ENCODE results near the gene TMEM123.
"Not testable (repeated sequence)": the region's sequence is repeated elsewhere in the genome, so short reads cannot be mapped to it uniquely, and the experiment has no call there.

TMEM123 gene

GRCh38 chr11:102384419-102385079, 68.0 kb downstream of the TMEM123 start:
- Histone ChIP-seq H3K4me1 (peaks cover 34% of the 10 kb centered on the region), H3K27me3 (no peaks in the 10 kb centered on the region), H3K36me3 (peaks cover 19% of the 10 kb centered on the region), H3K9me3 (no peaks in the 10 kb centered on the region), H3K4me3 (ENCODE audit: low read depth, low read length) (no peak overlapping the region)
- no peak for TF ChIP-seq CTCF (IDR thresholded peaks at IDR 0.05; ENCODE audit: low read depth, low read length)
- peak; percentile 75 for DNase-seq

DNA sequence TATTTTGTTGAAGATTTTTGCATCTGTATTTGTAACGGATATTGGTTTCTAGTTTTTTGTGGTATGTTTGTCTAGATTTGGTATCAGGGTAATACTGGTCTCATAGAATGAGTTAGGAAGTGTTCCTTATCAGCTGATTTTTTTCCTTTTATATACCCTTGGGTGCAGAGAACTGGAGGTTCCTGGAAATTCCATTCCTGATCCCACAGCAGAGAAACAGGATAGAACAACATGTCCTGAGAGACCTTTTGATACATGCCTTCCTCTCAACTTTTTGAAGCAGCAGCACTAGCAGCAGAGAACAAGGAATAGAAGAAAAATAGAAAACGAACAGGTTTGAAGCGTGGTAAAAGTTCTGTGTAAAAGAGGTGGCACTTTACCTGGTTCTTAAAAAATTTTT, 68.7 kb downstream of the TMEM123 start:
- Histone ChIP-seq H3K4me3 (ENCODE audit: low read depth, low read length) (no peak overlapping the region), H3K4me1 (peaks cover 35% of the 10 kb centered on the region), H3K27me3 (no peaks in the 10 kb centered on the region), H3K36me3 (peaks cover 24% of the 10 kb centered on the region), H3K9me3 (no peaks in the 10 kb centered on the region)
- no peak for TF ChIP-seq CTCF (IDR thresholded peaks at IDR 0.05; ENCODE audit: low read depth, low read length)
- DNase-seq = no peak

DNA sequence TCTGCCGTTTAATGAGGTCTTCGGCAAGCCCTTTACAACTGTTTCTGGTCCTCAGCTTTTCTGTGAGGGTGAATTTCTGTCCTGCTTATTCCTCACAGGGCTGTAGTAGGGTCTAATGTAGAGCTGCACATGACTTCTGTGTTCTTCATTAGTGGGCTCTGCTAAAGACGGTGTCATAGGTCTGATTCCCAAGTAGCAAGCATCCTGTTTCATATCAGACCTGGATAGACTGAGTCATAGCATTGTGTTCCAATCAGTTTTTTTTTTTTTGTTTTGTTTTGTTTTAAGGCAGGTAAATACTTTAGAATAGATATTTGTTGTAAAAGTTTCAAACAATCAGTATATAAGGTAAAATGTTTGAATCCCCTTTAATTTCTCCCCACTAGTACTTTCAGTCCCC, 70.2 kb downstream of the TMEM123 start:
- Histone ChIP-seq H3K4me1 (peaks cover 47% of the 10 kb centered on the region), H3K4me3 (ENCODE audit: low read depth, low read length) (no peak overlapping the region), H3K36me3 (peaks cover 21% of the 10 kb centered on the region), H3K9me3 (no peaks in the 10 kb centered on the region), H3K27me3 (no peaks in the 10 kb centered on the region)
- no peak for DNase-seq
- TF ChIP-seq CTCF (IDR thresholded peaks at IDR 0.05; ENCODE audit: low read depth, low read length) = no peak

DNA sequence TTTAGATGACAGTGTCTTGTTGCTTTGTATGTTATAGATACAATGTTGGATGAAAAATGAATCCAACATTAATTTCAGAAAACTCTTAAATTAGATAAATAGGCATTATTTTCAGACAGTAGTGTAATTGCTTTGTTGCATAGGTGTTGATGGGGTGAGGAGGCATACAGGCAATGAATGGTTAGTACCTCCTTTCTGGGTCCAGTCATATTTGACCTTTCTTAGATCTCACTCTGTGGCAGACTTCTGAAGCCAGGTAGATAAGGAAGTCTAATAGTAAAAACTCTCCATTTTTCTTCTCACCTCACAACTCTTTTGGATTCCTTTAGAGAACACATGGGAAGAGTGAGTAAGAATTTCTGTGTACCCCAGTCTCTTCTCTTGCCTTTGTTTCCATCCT, 73.7 kb downstream of the TMEM123 start:
- TF ChIP-seq CTCF (IDR thresholded peaks at IDR 0.05; ENCODE audit: low read depth, low read length) = no peak
- peaks cover 36% of the 10 kb centered on the region for H3K36me3 ChIP-seq
- no peaks in the 10 kb centered on the region for H3K27me3 ChIP-seq
- no peak for DNase-seq
- no peak overlapping the region for H3K4me3 ChIP-seq (ENCODE audit: low read depth, low read length)
- H3K4me1 ChIP-seq = peaks cover 16% of the 10 kb centered on the region
- no peaks in the 10 kb centered on the region; the same call in 1 of the 2 replicates for H3K9me3 ChIP-seq

GRCh38 chr11:102377891-102378290, 74.7 kb downstream of the TMEM123 start:
- no peak for DNase-seq
- Histone ChIP-seq H3K9me3 (no peaks in the 10 kb centered on the region; the same call in 1 of the 2 replicates), H3K4me1 (peaks cover 14% of the 10 kb centered on the region), H3K4me3 (ENCODE audit: low read depth, low read length) (no peak overlapping the region), H3K27me3 (no peaks in the 10 kb centered on the region), H3K36me3 (peaks cover 36% of the 10 kb centered on the region)
- TF ChIP-seq CTCF (IDR thresholded peaks at IDR 0.05; ENCODE audit: low read depth, low read length) = no peak

GRCh38 chr11:102375720-102376399, 76.7 kb downstream of the TMEM123 start:
- Histone ChIP-seq H3K9me3 (no peaks in the 10 kb centered on the region; the same call in 1 of the 2 replicates), H3K36me3 (peaks cover 29% of the 10 kb centered on the region), H3K4me1 (peaks cover 14% of the 10 kb centered on the region), H3K27me3 (no peaks in the 10 kb centered on the region), H3K4me3 (ENCODE audit: low read depth, low read length) (no peak overlapping the region)
- DNase-seq = no peak
- TF ChIP-seq CTCF (IDR thresholded peaks at IDR 0.05; ENCODE audit: low read depth, low read length) = no peak

DNA sequence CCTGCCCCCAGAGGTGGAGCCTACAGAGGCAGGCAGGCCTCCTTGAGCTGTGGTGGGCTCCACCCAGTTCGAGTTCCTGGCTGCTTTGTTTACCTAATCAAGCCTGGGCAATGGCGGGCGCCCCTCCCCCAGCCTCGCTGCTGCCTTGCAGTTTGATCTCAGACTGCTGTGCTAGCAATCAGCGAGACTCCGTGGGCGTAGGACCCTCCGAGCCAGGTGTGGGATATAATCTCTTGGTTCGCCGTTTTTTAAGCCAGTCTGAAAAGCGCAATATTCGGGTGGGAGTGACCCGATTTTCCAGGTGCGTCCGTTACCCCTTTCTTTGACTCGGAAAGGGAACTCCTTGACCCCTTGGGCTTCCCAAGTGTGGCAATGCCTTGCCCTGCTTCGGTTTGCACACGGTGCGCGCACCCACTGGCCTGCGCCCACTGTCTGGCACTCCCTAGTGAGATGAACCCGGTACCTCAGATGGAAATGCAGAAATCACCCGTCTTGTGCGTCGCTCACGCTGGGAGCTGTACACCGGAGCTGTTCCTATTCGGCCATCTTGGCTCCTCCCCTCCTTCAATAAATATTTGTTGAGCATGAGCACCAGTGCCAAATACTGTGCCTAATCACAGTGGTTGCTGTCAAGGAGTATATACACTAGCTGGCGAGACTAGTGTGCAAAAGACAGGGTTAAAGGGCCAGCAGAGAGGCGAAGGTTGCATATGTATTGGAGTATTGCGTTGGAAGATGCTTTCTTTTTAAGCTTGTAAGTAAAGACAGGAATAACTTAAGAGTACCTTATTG, 77.7 kb downstream of the TMEM123 start:
- Histone ChIP-seq H3K36me3 (peaks cover 29% of the 10 kb centered on the region), H3K4me1 (peaks cover 14% of the 10 kb centered on the region)
- DNase-seq; H3K9me3 ChIP-seq; H3K4me3 ChIP-seq (ENCODE audit: low read depth, low read length); H3K27me3 ChIP-seq: not testable (repeated sequence)
